Astrocyte of the spinal cord (primary cell): Measurements from ENCODE around the gene MEIOC.
A peak's percentile ranks its signal among the peaks of the same experiment; 100 is the strongest.
"Not testable (repeated sequence)": the region's sequence is repeated elsewhere in the genome, so short reads cannot be mapped to it uniquely, and the experiment has no call there.

Experiments
- DNase-seq: peaks from one replicate; pipeline ENCODE4 v3.0.0; 2011; ENCODE audit warnings: low read depth, low spot score
- H3K4me3 ChIP-seq: 2 replicates; pipeline ENCODE4 v1.5.1; 2011; ENCODE audit warnings: low read depth, mild to moderate bottlenecking, low read length, moderate library complexity
- in situ Hi-C: cut with HindIII; loops from 2 replicates; pipeline ENCODE4 v1.10.0; 2017; ENCODE audit warnings: low sequenced_read_pairs
- TF ChIP-seq, protein P1 (sequence below): IDR thresholded peaks from 2 replicates; pipeline ENCODE4 v1.5.1; 2012; ENCODE audit warnings: low read depth, mild to moderate bottlenecking, low read length, inconsistent platforms

The MEIOC gene

DNA sequence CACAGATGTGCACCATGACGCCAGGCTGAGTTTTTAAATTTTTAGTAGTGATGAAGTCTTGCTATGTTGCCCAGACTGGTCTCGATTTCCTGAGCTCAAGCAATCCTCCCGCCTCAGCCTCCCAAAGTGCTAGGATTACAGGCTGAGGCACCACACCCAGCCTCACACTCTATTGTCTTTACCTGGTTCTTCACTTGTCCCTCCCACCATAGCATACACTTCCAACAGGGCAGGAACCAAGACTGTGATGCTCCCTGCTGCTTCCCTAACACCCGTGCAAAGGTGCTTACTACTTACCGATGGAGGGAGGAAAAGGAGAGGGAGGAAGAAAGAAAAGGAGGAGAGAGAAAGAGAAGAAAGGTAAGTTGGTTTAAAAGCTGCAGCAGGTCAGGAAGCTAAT is 41.4 kb upstream of the MEIOC start:
- no peak for DNase-seq
- TF ChIP-seq, protein P1, sequence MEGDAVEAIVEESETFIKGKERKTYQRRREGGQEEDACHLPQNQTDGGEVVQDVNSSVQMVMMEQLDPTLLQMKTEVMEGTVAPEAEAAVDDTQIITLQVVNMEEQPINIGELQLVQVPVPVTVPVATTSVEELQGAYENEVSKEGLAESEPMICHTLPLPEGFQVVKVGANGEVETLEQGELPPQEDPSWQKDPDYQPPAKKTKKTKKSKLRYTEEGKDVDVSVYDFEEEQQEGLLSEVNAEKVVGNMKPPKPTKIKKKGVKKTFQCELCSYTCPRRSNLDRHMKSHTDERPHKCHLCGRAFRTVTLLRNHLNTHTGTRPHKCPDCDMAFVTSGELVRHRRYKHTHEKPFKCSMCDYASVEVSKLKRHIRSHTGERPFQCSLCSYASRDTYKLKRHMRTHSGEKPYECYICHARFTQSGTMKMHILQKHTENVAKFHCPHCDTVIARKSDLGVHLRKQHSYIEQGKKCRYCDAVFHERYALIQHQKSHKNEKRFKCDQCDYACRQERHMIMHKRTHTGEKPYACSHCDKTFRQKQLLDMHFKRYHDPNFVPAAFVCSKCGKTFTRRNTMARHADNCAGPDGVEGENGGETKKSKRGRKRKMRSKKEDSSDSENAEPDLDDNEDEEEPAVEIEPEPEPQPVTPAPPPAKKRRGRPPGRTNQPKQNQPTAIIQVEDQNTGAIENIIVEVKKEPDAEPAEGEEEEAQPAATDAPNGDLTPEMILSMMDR = no peak
- in situ Hi-C loops = no loop called here
- no peak overlapping the region for H3K4me3 ChIP-seq

DNA sequence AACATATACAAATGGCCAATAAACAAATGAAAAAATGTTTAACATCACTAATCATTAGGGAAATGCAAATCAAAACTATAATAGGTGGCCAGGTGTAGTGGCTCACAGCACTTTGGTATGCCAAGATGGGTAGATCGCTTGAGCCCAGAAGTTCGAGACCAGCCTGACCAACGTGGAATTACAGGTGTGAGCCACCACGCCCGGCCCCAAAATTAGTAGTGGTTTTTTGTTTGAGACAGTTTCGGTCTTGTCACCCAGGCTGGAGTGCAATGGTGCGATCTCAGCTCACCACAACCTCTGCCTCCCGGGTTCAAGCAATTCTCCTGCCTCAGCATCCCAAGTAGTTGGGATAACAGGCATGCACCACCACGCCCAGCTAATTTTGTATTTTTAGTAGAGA is 37.6 kb upstream of the MEIOC start:
- H3K4me3 ChIP-seq, in situ Hi-C loops, DNase-seq: not testable (repeated sequence)

DNA sequence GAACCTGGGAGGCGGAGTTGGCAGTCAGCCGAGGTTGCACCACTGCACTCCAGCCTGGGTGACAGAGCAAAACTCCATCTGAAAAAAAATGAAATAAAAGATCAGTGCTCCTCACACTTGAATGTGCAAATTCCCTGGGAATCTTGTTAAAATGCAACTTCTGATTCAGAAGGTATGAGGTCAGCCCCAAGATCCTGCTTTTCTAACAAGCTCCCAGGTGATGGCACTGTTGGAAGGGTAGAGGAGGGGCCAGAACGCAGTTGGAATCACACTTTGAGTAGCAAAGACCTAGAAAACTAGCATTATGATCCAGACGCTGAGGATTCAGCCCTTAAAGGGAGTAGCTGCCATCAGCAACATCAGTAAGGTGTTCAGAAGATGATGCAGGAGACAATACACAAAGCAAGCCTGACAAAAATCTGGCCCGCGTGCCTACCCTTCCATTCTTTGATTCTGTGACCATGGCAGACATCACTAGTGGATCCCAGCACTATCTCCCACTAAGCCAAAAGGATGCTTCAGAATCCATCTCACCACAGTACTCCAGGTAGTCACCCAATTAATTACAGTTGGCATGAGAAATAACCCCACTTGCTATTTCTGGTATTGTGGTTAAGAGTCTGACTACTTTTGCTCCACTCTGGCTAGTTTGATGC is 33.1 kb upstream of the MEIOC start:
- DNase-seq = peak; percentile 34
- H3K4me3 ChIP-seq = no peak overlapping the region
- in situ Hi-C loops = no loop called here
- TF ChIP-seq, protein P1 = no peak

DNA sequence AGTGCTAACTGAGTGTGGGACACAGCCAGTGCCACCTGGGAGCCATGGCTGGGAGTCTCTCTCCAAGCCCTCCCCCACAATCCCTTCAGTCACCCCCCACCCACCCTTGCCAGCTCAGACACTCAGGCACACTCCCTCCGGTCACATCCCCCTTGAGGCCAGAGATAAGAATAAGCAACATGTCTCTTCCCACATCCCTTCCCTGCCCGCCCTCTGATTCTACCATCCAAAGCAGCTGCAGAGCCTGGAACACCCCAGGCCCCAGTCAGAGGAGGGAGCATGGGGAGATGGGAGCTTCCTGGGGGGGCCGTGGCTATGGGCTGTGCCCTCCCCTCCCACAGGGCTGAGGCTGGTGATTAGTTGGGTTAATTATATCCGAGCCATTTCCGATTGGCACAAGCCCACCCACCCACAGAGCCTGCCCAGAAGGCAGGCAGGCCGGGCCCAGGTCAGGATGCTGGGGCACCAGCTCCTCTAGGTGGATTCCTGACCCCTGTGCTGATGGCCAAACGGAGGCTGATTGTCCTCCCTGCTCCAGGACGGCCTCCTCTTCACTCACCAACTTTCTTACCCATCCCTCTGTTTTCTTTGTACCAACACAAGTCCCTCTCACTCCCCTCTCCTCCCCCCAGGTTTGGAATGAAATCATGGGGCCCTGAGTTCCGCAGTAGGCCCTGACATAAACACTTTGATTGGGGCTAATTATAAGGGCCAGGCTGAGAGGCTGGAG is 28.6 kb upstream of the MEIOC start:
- in situ Hi-C loops = no loop called here
- DNase-seq = no peak
- no peak overlapping the region for H3K4me3 ChIP-seq
- TF ChIP-seq, protein P1 = no peak

DNA sequence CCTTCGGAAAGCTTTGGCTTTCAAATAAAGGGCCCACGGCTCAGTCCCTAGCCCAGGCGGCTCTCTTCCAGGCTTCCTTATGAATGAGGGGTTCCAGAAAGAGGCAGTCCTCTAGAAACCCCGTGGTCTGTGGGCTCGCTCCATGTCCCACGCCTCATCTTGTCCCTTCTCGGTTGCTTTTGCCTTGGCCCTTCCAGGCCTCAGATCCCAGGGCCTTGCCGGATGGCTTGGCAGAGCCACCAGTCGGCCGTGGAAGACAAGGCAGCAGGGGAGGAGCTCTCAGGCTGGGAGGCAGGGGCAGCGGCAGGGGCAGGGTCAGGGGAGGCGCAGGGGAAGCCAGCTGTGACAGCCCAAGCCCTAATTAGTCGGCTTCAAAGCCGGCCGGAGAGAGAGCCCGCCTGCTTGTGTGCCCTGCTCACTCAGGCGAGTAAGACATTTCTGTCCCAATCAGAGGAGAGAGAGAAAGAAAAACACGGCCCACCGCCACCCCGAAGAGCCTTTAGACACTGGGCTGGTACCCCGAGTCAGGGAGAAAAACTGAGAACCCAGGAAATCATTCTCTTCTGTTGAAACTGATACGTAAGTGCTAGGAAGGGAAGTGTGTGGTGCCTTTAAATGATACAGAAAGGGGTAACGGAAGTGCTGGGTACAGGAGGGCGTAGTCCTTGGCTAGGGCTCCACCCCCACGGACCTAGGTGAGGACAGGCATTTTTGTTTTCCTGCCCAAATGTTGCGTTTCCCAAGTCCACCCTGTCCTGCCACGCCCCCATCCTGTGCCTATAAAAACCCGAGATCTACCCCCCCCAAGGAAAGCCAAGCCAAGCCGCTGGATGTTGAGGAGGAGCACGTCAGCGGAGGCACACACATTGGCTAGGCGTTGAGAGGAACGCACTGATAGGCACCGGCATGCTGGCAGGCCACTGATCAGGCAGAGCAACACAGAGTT is 27.8 kb upstream of the MEIOC start:
- peak; percentile 13 for DNase-seq
- H3K4me3 ChIP-seq = no peak overlapping the region
- TF ChIP-seq, protein P1 = no peak
- in situ Hi-C loops = no loop called here

DNA sequence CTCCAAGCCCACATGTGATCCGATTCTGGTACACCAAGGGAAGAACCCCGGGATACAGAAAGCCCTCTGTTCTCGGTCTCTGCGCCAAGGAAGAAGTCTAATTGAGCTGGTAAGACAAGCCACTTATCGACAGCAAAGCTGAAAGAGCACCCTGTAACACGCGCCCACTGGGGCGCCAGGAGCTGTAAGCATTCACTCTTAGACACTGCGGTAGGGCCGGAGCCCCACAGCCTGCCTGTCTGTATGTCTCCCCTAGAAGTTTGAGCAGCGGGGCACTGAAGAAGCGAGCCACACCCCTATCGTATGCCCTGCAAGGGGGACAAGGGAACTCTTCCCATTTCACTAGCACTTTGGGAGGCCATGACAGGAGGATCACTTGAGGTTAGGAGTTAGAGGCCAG is 27.0 kb upstream of the MEIOC start:
- DNase-seq = no peak
- no peak overlapping the region for H3K4me3 ChIP-seq
- TF ChIP-seq, protein P1 = no peak
- in situ Hi-C loops = no loop called here
